PC-3 (cell line): Measurements from ENCODE around the gene PHF13. TPM values are rescaled to one million over a fixed set of nuclear protein-coding genes. Genes with fewer than 3 reads are reported as not detected.
"Not testable (repeated sequence)": the region's sequence is repeated elsewhere in the genome, so short reads cannot be mapped to it uniquely, and the experiment has no call there.

Source experiments
- ATAC-seq: fragments of 200-7000 bp; cut with Tn5 transposase; 2 replicates; pipeline ENCODE4 v1.9.1; 2020; ENCODE audit warnings: mild to moderate bottlenecking, moderate library complexity
- BruUV-seq: library from RNA; stranded (reverse); fragments of 400-500 nt; replicated peaks from 2 replicates; lab custom pipeline; 2021; lab: Mats Ljungman, UMichigan
- CTCF ChIA-PET: fragments of 300-600 bp; sonication (Branson Sonifier 250); formaldehyde crosslinking; loops from one replicate; lab custom pipeline; 2022; ENCODE audit warnings: antibody characterized with exemption; lab: Charles Lee
- POLR2A ChIA-PET: fragments of 300-600 bp; sonication (Branson Sonifier 250); formaldehyde crosslinking; loops from one replicate; lab custom pipeline; 2022; ENCODE audit warnings: antibody characterized with exemption; ENCODE audit not compliant: unreplicated experiment; lab: Charles Lee
- DNase-seq: peaks from one replicate; pipeline ENCODE4 v3.0.0-alpha.2; 2015
- H2AFZ ChIP-seq: fragments of 300-600 bp; sonication (generic); 2 replicates; pipeline ENCODE4 v1.6.0; 2016; ENCODE audit warnings: antibody characterized with exemption, low read length
- H3F3A ChIP-seq: fragments of 300-600 bp; sonication (generic); one replicate; pipeline ENCODE4 v1.6.0; 2017; ENCODE audit warnings: antibody characterized with exemption, low read length, control low read depth, mild to moderate bottlenecking; ENCODE audit not compliant: unreplicated experiment
- H3K27ac ChIP-seq: fragments of 300-600 bp; sonication (generic); 2 replicates; pipeline ENCODE4 v1.5.1; 2016; ENCODE audit warnings: mild to moderate bottlenecking, low read length
- H3K27me3 ChIP-seq: fragments of 300-600 bp; sonication (generic); 2 replicates; pipeline ENCODE4 v1.6.1; 2016; ENCODE audit warnings: low read length, mixed read lengths
- H3K36me3 ChIP-seq: fragments of 300-600 bp; sonication (generic); 2 replicates; pipeline ENCODE4 v1.6.1; 2016; ENCODE audit warnings: low read depth, mixed run types, low read length, mixed read lengths
- H3K4me1 ChIP-seq: fragments of 300-600 bp; sonication (generic); 2 replicates; pipeline ENCODE4 v1.5.1; 2016; ENCODE audit warnings: low read length; ENCODE audit not compliant: insufficient read depth
- H3K4me2 ChIP-seq: fragments of 300-600 bp; sonication (generic); 2 replicates; pipeline ENCODE4 v1.6.0; 2016; ENCODE audit warnings: low read length
- H3K4me3 ChIP-seq: fragments of 300-600 bp; sonication (generic); 2 replicates; pipeline ENCODE4 v1.5.1; 2016; ENCODE audit warnings: mild to moderate bottlenecking, low read length, mixed read lengths
- H3K79me2 ChIP-seq: fragments of 300-600 bp; sonication (generic); 2 replicates; pipeline ENCODE4 v1.6.1; 2017; ENCODE audit warnings: low read length, mixed read lengths
- H3K9ac ChIP-seq: fragments of 300-600 bp; sonication (generic); 2 replicates; pipeline ENCODE4 v1.6.0; 2016; ENCODE audit warnings: mild to moderate bottlenecking, low read length
- H3K9me2 ChIP-seq: fragments of 300-600 bp; sonication (generic); replicated peaks from 2 replicates; pipeline ENCODE4 v1.6.1; 2016; ENCODE audit warnings: mixed run types, low read length, mixed read lengths
- H3K9me3 ChIP-seq: fragments of 300-600 bp; sonication (generic); 2 replicates; pipeline ENCODE4 v1.6.1; 2016; ENCODE audit warnings: low read length, mixed read lengths
- H4K20me1 ChIP-seq: fragments of 300-600 bp; sonication (generic); 2 replicates; pipeline ENCODE4 v1.6.1; 2016; ENCODE audit warnings: low read length, mixed read lengths
- CTCF ChIP-seq: fragments of 300-600 bp; sonication (generic); conservative IDR thresholded peaks from 2 replicates; pipeline ENCODE4 v1.5.1; 2017; ENCODE audit warnings: antibody characterized with exemption, low read depth, mild to moderate bottlenecking, low read length
- EZH2 ChIP-seq: fragments of 300-600 bp; sonication (generic); IDR thresholded peaks from one replicate; pipeline ENCODE4 v1.6.1; 2017; ENCODE audit warnings: antibody characterized with exemption, mild to moderate bottlenecking, low read length; ENCODE audit not compliant: unreplicated experiment
- EZH2phosphoT487 ChIP-seq: fragments of 300-600 bp; sonication (generic); IDR thresholded peaks from 2 replicates; pipeline ENCODE4 v1.6.1; 2018; ENCODE audit warnings: mild to moderate bottlenecking, antibody characterized with exemption, low read length, borderline replicate concordance
- intact Hi-C: fragments of 100-400 bp; cut with micrococcal nuclease; formaldehyde crosslinking; loops from 2 replicates; pipeline ENCODE4 v1.9.0; 2023
- total RNA-seq: library from RNA; depleted of rRNA; stranded (reverse); fragments of >200 nt; gene quantifications from 2 replicates; pipeline ENCODE4 v1.2.3, GENCODE V29; 2014

The PHF13 gene
- total RNA-seq, 1 experiment from 2014 or later = 13.2 TPM

- H3K4me1 ChIP-seq = no peaks in the 10 kb centered on the region
- no peaks in the 10 kb centered on the region for H4K20me1 ChIP-seq
- H3K9me3 ChIP-seq = no peaks in the 10 kb centered on the region
- peaks cover 7% of the 10 kb centered on the region for H3F3A ChIP-seq
- H3K27ac ChIP-seq = no peak overlapping the region
- no peaks in the 10 kb centered on the region for H3K79me2 ChIP-seq
- ChIA-PET CTCF (no interaction called here), POLR2A (no interaction called here)
- intact Hi-C loops = no loop called here
- ATAC-seq (no peak), DNase-seq (no peak)
- no peak for TF ChIP-seq EZH2
- TF ChIP-seq CTCF = no peak
- no peak for TF ChIP-seq EZH2phosphoT487
- H2AFZ ChIP-seq = no peak overlapping the region
- no peaks in the 10 kb centered on the region for H3K27me3 ChIP-seq
- H3K4me2 ChIP-seq = no peak overlapping the region
- BruUV-seq = no TSS peak
- H3K36me3 ChIP-seq = peaks cover 71% of the 10 kb centered on the region
- H3K9me2 ChIP-seq = no peaks in the 10 kb centered on the region
- no peak overlapping the region for H3K4me3 ChIP-seq
- no peak overlapping the region for H3K9ac ChIP-seq
Measured at GRCh38 chr1:6638226-6638625, 24.7 kb downstream of the PHF13 start.

GRCh38 chr1:6640867-6641266 is 27.3 kb downstream of the PHF13 start:
- H3K9me2 ChIP-seq, H3K27ac ChIP-seq, intact Hi-C loops, H3K79me2 ChIP-seq, H3K4me2 ChIP-seq, H3K4me3 ChIP-seq, H3K4me1 ChIP-seq, H3K9me3 ChIP-seq, H3F3A ChIP-seq, H2AFZ ChIP-seq, H3K27me3 ChIP-seq, ATAC-seq, H4K20me1 ChIP-seq, DNase-seq, H3K9ac ChIP-seq, BruUV-seq, CTCF ChIA-PET: not testable (repeated sequence)
- POLR2A ChIA-PET = interaction anchor here (0.7 kb wide), 1 partner anchor 70 kb away, joined by 6 read pairs; no protein-coding TSS in a partner anchor
- H3K36me3 ChIP-seq = peaks cover 67% of the 10 kb centered on the region

- intact Hi-C loops = loop anchor here (5.0 kb wide), 1 partner anchor 93 kb away; the partner anchor contains the start of gene NOL9
- CTCF ChIA-PET = no interaction called here
- H3F3A ChIP-seq = no peaks in the 10 kb centered on the region
- DNase-seq (no peak), ATAC-seq (no peak)
- no peak overlapping the region for H2AFZ ChIP-seq
- no peak overlapping the region for H3K4me3 ChIP-seq
- no peaks in the 10 kb centered on the region for H3K4me1 ChIP-seq
- no peaks in the 10 kb centered on the region for H3K27me3 ChIP-seq
- H3K4me2 ChIP-seq = no peak overlapping the region
- H4K20me1 ChIP-seq = no peaks in the 10 kb centered on the region
- no peaks in the 10 kb centered on the region for H3K79me2 ChIP-seq
- POLR2A ChIA-PET = no interaction called here
- BruUV-seq = no TSS peak
- peaks cover 37% of the 10 kb centered on the region for H3K36me3 ChIP-seq
- no peaks in the 10 kb centered on the region for H3K9me2 ChIP-seq
- no peak for TF ChIP-seq CTCF
- no peak for TF ChIP-seq EZH2
- no peak for TF ChIP-seq EZH2phosphoT487
- no peak overlapping the region for H3K9ac ChIP-seq
- H3K27ac ChIP-seq = no peak overlapping the region
- H3K9me3 ChIP-seq = no peaks in the 10 kb centered on the region
Measured at GRCh38 chr1:6645018-6645417, 31.5 kb downstream of the PHF13 start.
